ENCODE measurements around the gene MBIP.

The MBIP gene

DNA sequence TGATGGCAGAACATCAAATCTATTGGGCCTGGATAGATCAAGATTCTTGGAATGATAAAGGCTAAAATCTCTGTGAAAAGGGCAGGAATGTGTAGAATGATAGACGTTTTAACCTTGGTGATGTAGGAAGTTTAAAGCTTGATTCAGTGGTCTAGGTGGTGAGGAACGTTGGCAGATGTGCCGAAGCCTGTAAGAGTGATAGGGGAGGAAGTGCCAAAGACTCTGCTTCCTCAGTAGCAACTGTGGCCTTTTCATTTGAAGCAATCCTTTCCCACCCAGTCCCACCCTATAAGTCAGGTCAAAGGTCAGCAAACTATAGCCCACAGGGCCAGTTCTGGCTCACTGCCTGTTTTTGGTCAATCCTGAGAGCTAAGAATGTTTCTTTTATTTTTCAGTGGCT lies 62.2 kb downstream of the MBIP start:
- no peak for DNase-seq

DNA sequence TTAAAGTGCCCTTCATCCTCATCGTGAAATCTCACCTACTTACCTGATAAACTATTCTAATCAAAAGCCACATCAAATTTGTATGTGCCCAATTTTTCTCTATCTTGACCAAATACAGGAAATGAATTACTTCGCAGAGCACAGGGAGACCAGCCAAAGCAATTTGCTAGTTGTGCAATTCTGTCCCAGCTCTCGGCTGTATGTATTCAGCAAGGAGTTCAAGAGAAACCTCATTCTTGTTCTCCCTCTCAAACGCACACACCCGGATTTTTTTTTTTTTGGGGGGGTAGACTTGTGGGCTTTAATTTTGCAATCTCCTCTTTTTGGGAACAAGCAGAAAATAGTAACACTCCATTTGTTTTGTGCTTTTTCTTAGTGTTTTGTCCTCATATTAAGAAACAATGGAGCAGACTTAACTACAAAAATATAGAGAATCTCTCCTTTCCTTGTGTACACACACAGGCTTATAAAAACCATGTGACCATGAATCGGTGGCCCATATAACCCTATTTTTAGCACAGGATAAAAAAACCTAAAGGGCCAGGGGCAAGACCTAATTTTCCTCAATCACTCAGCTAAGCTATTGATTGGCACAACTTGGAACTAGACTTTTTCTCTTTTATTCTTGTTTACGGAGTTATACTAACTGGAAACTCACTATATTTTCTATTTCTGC lies 64.2 kb downstream of the MBIP start:
- DNase-seq, result no peak

DNA sequence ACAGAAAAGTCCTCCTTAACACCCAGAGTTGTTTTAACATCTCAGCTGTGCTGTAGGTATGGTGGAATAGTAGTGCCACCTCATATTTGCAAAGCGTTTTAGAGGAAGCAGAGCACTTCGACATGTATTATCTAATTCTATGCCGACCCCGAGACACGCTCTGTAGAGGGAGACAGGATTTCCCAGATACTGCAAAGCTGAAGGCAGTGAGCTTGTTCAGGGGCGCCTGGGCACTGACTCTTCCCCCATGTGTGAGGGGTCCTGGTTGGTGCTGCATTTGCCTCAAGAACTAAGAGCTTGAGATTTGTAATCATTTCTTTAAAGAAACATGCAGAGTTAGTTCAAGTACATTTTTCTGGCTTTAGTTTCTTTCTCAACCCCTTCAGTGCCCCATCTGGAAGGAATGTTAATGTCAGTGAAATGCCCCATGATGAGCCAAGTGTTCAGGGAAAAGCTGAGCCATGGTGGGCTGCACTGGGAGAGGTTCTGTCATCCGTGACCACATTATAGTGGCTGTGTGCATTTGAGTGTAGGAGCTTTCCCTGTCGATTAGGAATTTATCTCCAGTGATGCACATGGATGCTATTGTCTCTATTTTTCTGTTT lies 66.3 kb downstream of the MBIP start:
- DNase-seq, result no peak

All from NCI-H2171 (cell line).